NCI-H524 treated with DMSO at 0.1 percent for 48 hours (cell line): ENCODE data around the gene SLC25A3.
"Not testable (repeated sequence)": the region's sequence is repeated elsewhere in the genome, so short reads cannot be mapped to it uniquely, and the experiment has no call there.

Source experiments
- DNase-seq: peaks from one replicate; lab custom pipeline; 2025; lab: John Stamatoyannopoulos, UW

The SLC25A3 gene

DNA sequence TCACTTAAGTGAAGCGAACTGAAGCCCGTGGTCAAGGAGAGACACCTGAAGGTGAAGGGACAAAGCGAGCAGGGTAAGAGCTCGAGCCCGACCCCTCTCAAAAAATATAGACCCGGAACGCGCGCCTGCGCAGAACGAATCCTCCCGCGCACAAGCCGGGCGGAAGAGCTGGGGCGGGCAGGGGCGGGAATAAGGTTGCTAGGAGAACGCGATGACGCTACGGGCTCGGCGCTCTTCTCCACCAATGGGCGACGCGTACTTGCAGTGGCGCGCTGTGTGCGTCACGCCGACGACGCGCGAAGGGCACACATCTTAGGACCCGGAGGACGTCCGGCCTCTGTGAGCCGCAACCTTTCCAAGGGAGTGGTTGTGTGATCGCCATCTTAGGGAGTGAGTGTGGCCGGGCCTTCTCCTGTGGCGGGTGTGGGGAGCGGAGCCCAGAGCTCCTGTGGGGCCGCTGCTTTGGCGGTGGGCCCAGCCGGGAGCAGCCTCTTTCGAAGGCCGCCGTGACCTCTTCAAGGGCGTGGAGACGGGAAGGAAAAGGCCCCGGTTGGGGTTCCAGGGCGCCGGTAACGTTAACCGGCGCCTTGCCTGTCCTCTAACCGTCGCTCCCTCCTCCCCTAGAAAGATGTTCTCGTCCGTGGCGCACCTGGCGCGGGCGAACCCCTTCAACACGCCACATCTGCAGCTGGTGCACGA lies at the start of gene SLC25A3:
Gene SLC25A3, plus strand, starts transcription at position 336 of the 699 bp plus-strand sequence. Its CDS starts 293 bp downstream, at position 629.
- peak; percentile 81 for DNase-seq

DNA sequence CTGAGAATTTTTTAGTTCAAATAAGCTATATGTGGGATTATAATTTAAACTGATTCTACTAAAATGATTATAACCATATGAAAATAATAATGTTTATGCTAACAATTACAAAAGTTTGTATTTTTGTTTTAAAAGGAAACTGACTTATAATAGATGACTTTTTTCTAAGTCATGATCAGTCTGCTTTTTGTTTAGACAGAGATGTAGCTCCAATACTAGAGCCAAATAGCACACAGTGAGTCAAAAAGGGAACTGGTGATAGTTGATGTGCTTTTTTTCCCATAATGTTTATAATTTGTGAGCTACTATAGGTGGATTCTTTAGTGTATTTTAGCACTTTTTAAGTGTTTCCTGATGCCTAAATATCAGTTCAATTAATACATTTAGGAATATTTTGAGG lies 49.8 kb upstream of the SLC25A3 start:
- DNase-seq = no peak

DNA sequence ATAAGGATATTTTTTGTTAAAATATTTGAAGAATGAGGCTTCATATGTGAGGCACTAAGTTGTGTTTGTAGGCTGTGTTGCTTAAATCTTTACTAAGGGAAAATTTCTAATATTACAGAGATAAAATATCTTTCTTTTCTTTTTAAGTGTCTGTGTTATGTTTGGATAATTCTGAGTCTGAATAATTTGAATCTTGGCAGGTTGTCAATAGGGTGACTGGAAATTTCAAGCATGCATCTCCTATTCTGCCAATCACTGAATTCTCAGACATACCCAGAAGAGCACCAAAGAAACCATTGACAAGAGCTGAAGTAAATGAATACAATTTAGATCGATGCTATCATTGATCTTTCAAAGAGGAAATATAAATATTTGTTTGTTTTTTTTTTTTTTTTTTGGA lies 48.7 kb upstream of the SLC25A3 start:
- DNase-seq = no peak

DNA sequence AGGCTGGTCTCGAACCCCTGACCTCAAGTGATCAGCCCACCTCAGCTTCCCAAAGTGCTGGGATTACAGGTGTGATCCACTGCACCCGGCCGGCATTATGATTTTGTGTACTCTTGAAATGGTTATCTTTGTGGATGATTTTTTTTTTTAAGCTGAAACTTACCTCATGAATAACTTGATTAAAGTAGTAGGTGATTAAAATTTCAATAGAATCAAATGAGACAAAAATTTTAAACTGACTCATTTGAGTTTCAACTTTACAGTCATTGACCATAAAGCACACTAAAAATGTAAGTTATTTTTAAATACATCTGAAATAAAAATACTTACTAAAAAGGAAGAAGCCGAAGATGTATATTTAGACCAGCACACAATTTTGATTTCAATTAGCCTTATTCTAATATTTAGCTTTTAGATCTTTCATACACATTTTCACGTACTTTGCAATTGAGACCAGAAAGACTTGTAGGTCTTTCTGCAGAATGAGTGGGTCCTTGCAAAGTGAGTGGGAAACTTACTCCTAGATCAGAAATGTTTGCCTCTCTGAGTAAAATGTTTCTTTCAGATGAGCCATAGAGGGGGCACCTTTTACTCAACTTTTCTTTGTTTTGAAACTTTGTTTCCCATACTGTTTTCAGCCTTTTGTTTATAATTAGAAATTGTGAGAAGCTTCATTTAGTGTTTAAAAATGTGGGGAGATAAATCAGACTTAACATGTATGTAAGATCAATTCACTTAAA lies 43.9 kb upstream of the SLC25A3 start:
- DNase-seq = no peak

DNA sequence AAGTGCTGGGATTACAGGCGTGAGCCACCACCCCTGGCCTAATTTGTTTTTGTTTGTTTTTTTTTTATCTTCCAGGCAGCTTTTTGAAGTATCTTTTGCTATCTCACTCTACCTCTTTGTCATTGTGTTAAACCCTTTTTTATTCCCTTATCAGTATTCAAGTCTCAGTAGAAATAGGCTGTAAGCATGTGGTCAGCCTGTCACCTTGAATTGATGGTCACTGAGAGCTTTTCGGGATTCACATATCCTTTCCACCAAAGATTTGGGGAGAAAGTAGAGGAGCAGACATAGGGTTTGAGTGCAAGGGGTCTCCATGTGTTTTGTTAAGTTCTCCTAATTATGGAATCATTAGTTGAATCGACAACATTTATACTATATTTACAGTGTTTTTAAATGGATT lies 41.7 kb upstream of the SLC25A3 start:
- DNase-seq = no peak

DNA sequence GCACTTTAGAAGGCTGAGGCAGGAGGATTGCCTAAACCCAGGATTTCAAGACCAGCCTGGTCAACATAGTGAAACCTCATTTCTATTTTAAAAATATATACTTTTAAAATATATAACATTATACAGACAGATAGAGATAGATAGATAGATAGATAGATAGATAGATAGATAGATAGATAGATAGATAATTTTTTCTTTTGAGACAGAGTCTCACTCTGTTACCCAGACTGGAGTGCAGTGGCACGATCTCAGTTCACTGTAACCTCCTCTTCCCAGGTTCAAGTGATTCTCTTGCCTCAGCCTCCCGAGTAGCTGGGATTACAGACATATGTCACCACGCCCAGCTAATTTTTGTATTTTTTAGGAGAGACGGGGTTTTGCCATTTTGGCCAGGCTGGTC lies 35.4 kb upstream of the SLC25A3 start:
- DNase-seq = not testable (repeated sequence)

DNA sequence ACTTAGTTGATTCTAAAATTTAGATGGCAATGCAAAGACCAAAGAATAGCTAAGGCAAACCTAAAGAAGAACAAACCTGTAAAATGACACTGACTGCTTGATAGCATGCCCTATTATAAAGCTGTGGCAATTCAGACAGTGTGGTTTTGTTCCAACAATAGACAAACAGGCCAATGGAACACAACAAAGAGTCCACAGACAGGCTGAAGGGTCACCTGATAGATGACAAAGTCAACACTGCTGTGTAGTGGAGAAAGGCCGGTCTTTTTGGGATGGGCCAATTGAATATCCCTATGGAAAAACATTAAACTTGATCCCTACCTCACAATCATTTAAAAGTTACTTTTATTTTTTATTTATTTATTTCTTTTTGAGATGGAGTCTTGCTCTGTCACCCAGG lies 33.8 kb upstream of the SLC25A3 start:
- DNase-seq = no peak

DNA sequence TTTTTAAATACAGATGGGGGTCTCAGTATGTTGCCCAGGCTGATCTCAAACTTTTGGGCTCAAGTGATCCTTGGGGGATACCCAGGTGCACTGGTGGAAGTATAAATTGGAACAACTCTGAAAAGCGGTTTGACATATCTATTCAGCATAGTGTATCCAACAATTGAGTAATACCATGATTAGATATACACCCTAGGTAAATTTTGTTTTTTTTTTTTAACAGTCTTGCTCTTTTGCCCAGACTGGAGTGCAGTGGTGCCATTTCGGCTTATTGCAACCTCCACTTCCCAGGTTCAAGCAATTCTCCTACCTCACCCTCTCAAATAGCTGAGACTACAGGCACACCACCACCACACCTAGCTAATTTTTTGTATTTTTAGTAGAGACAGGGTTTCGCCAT lies 31.6 kb upstream of the SLC25A3 start:
- DNase-seq = no peak

DNA sequence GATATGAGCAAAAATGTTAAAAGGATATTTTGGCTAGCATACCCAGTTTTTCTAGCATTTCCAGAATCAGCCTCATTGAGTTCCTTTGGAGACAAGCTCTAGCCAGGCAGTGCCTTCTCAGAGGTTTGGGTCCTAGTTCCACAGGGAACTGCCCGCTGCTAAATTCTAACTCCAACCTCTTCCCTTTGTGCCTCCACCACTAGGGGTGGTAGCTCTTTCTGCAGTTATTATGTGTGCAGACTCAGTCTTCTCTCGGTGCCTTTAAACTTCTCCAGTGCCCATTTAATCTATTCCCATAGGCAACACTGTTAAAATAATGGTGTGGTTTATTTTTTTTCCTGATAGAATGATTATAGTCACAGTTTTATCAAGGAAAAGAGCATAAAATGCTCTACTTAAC lies 21.5 kb upstream of the SLC25A3 start:
- DNase-seq = no peak

DNA sequence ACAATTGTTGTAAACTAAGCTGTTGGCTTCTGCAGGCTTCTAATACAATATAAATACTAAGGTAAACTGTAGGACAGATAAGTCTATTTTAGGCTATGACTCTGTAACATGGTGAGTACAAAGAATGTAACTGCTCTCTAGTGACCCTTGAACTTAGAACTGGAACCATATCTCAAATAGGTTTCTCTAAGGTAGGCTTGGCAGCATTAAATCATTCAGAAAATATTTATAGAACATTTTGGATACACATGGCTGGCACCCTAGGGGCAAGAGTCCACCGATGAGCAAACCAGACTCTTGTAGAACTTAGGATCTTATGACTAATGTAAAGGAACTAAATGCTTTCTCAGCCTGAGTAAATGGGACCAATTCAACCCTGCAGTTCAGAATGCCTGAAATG lies 19.4 kb upstream of the SLC25A3 start:
- no peak for DNase-seq

DNA sequence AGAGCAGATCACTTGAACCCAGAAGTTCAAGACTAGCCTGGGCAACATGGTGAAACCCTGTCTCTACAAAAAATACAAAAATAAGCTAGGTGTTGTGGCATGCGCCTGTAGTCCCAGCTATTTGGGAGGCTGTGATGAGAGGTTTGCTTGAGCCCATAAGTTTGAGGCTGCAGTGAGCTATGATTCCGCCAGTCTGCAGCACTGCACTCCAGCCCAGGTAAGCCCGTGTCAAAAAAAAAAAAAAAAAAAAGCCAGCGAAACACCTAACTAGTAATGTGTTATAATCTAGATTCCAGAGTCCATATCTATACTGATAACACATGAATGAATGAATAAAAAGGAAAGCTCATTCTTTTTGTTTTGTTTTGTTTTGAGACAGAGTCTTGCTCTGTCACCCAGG lies 18.5 kb upstream of the SLC25A3 start:
- no peak for DNase-seq

DNA sequence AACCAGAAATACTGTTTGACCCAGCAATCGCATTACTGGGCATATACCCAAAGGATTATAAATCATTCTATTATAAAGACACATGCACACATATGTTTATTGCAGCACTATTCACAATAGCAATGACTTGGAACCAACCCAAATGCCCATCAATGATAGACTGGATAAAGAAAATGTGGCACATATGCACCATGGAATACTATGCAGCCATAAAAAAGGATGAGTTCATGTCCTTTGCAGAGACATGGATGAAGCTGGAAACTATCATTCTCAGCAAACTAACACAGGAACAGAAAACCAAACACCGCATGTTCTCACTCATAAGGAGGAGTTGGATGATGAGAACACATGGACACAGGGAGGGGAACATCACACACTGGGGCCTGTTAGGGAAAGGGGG lies 16.7 kb upstream of the SLC25A3 start:
- DNase-seq = not testable (repeated sequence)

DNA sequence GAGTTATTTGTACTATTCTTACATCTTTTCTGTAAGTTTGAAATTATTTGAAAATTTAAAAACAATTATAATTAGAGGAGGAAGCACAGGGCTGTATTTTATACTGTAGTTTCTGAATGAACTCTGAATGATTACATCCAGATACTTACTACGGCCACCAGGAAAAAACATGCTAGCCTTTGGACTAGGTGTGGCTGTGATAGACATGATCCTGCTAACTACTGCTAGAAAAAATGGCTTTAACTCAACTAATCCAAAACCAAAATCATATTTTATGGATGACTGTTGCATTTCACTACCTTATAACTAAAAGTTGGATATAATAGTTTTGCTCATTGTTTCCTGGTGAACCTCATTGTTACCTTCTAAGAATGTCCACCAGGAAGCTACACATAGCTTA lies 15.1 kb upstream of the SLC25A3 start:
- no peak for DNase-seq

DNA sequence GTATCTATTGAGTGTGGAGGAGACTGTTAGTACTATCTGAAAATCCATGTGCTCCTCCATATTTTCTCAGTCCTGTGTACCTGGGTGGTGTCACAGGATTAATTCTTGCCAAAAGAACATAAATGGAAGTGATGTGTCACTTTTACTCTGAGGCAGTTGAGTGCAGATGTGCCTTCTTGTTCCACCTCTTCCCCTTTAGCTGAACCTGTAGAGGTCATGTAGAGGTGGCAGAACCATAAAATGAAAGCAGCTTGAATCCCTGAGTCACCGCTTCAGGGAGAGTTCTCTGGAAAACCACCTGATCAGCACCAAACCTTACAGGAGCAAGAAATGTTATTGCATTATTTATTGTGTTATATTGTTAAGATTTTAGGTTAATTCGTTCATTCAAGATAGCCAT lies 14.7 kb upstream of the SLC25A3 start:
- no peak for DNase-seq

DNA sequence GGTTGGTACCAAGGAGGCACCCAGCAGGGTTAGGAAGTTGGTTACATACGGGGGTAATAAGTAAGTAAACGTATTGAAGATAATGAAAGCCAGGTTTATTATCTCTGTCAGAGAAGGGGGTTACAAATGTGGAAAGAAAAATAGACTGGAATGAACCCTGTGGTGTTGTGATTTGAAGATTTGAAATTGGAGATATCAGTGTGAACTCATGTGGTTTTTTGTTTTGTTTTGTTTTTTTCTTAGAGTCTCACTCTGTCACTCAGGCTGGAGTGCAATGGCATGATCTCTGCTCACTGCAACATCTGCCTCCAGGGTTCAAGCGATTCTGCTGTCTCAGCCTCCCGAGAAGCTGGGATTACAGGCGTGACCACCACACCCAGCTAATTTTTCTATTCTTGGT lies 14.1 kb upstream of the SLC25A3 start:
- no peak for DNase-seq

DNA sequence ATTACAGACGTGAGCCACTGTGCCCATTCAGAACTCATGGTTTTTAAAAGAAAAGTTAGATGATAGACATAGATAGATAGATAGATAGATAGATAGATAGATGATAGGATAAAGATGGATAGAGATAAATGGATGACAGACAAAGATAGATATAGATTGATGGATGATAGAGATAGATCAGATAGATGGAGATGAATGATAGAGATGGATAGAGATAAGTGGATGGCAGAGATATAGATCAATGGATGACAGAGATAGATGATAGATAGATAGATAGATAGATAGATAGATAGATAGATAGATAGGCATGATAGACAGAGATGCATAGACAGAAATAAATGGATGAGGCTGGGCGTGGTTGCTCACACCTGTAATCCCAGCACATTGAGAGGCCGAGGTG lies 13.7 kb upstream of the SLC25A3 start:
- no peak for DNase-seq

DNA sequence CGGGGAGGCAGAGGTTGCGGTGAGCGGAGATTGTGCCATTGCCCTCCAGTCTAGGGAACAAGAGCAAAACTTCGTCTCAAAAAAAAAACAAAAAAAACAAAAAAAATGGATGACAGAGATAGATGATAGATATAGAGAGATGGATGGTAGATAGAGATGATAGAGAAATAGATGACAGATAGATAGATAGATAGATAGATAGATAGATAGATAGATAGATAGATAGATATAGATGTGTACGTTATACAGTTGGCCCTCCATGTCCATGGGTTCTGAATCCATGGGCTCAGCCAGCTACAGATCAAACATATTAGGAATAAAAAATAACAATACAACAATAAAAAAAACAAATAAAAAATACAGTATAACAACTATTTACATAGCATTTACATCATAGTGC lies 12.8 kb upstream of the SLC25A3 start:
- no peak for DNase-seq

DNA sequence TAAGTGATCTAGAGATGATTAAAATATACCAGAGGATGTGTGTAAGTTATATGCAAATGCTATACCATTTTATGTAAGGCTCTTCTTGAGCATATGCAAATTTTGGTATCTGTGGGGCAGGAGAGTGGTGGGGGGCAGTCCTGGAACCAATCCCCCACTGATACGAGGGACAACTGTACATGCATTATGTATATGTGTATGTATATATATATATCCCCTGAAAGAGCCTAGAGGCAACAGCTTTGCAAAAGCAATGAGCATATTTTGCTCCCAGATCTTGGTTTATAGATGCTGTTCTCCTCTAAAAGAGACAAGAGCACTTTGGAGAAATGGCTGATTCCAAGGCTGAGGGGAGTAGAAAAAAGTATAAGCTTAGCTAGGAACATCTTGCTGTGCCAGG lies 12.4 kb upstream of the SLC25A3 start:
- DNase-seq = no peak

DNA sequence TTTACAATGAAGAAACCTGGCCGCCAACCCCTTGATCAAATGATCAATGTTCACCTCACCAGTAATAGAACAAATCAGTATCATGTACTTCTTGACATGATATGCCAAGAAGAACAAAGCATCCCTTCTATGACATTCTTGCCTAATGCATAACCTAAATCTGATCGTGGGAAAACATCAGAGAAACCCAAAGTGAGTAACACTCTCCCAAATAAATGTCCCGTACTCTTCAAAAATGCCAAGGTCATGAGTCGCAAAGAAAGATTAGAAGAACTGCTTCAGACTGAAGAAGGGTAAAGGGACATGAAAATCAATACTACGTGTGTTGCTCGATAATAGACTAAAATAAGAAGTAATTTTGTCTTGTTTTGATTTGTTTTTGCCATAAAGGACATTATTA lies 11.4 kb upstream of the SLC25A3 start:
- DNase-seq = no peak

DNA sequence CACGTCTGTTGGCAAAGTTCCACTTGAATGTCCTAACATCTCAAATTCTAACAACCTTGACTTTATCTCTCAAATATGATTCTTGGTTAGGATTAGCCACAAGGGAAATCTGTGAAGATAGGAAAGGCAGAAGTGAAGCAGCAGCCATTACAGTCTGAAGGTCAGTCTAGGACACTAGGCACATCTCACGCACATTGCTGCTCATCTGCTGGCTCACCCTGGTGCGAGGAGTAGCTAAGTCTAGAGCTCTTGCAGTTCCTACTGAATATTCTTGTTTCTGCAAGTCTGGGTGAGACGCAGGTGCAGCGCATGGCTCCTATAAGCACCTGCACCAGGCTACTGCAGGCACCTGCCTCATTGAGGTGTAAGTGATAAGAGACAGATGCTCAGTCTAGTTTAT lies 6.4 kb upstream of the SLC25A3 start:
- no peak for DNase-seq

DNA sequence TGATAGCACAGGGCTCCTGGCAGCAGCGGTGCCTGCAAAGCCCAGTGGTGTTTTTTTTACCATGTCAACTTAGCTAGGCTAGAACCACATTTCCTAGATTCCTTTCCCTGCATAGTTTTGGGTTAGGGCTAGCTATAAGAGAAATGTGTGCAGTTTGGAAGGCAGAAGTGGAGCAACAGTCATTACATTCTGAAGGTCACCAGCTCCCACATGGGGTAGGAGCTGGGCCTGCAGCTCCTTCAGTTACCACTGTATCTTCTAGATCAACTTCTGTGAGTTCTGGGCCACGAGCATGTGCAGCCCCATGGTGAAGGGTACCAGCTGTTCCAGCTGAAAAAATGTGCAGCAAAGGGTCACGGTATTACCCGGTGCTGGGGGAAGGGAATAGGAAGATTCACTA lies 2.3 kb upstream of the SLC25A3 start:
- no peak for DNase-seq

DNA sequence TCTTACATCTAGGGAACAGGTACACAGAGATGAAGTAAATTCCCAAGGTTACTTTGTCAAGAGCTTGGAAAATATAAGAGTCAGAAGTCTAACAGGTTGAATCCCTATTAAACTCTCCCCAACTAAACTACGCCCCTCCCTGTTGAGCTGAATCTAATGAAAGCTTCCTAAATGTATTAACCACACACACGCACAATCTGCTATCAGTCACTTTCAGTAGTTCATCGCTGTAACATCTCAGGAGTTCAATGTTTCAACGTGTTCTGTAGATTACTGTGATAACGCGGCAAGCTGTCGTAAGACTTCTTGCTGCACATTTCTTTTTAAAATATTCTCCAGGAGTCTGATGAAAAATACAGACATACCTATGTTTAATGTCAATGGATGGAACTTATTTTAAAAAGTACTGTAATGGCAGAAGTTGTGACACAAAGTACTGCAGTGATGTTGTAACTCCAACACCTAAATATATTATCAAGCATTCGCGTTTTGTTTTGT lies 612 bp upstream of the SLC25A3 start:
- no peak for DNase-seq

DNA sequence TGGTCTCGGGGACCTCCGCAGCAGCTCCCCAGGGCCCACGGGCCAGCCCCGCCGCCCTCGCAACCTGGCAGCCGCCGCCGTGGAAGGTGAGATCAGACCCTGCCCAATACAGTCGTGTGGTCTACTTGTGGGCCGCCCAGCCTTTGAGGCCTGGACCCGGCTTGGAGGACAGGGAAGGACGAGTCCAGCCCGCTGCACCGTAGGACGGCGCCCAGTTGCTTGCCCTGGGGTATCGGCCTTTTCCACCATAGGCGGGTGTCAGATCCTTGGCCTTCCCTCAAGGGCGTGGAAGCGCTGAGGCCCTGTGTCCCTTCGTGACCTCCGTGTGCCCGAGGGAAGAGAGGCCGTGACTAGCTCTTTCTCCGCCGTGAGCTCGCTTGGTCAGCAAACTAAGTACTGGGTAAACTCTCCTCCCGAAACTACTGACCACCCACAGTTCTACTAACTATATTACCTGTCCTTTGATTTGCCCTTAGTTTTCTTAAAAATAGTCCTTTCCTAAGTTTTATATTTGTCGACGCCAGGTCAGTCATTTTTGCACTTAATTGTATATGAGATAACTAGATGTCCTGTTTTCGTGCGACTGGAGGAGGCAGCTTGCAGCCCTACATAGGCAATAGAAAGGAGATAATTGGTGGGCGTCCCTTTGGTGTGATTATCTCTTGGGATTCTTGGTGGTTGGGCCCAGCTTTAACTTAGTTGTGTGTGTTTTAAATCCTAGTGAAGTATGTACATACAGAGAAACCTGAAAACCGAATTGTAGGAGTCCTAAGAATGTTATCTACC lies 757 bp downstream of the SLC25A3 start:
- DNase-seq = no peak
